Liver (tissue), 3 donors: ENCODE data around the gene POMT2.
"Not testable (repeated sequence)": the region's sequence is repeated elsewhere in the genome, so short reads cannot be mapped to it uniquely, and the experiment has no call there.

Source experiments
- CTCF ChIP-seq: fragments of 150-350 bp; IDR thresholded peaks from 2 replicates; pipeline ENCODE4 v1.5.1; 2017; ENCODE audit warnings: improper control_type of control experiment, low read depth, low read length; ENCODE audit not compliant: missing input control
- EGR1 ChIP-seq, 2 donors: IDR thresholded peaks; 2 replicates each; pipeline ENCODE4 v1.6.1; 2016 to 2018; ENCODE audit warnings: antibody characterized with exemption in 2 of 2, low read depth in 2 of 2
- FOXA1 ChIP-seq: IDR thresholded peaks from 2 replicates; pipeline ENCODE4 v1.6.1; 2016; ENCODE audit warnings: antibody characterized with exemption
- JUND ChIP-seq, 2 donors: IDR thresholded peaks; 2 replicates each; pipeline ENCODE4 v1.6.1; 2016; ENCODE audit warnings: antibody characterized with exemption in 2 of 2
- MAX ChIP-seq: IDR thresholded peaks from 2 replicates; pipeline ENCODE4 v1.6.1; 2016; ENCODE audit warnings: antibody characterized with exemption
- RAD21 ChIP-seq, 2 donors: IDR thresholded peaks; 2 replicates each; pipeline ENCODE4 v1.6.1; 2016; ENCODE audit warnings: antibody characterized with exemption in 2 of 2, mild to moderate bottlenecking in 2 of 2
- REST ChIP-seq: IDR thresholded peaks from 2 replicates; pipeline ENCODE4 v1.6.1; 2016; ENCODE audit warnings: antibody characterized with exemption, mild to moderate bottlenecking
- SP1 ChIP-seq: IDR thresholded peaks from 2 replicates; pipeline ENCODE4 v1.6.1; 2018; ENCODE audit warnings: antibody characterized with exemption, mild to moderate bottlenecking
- ZBTB33 ChIP-seq: IDR thresholded peaks from 2 replicates; pipeline ENCODE4 v1.6.1; 2016; ENCODE audit warnings: antibody characterized with exemption
- TF ChIP-seq, protein P1 (sequence below): IDR thresholded peaks from 2 replicates; pipeline ENCODE4 v1.6.1; 2016; ENCODE audit warnings: antibody characterized with exemption
- donor health status: healthy.
- donor health status: healthy.

- TF ChIP-seq EGR1 (IDR thresholded peaks at IDR 0.05; ENCODE audit: low read depth in 2 of 2); CTCF; JUND (IDR thresholded peaks at IDR 0.05); MAX; FOXA1; RAD21 (IDR thresholded peaks at IDR 0.05); REST; ZBTB33; SP1: not testable (repeated sequence)
- TF ChIP-seq, protein P1, sequence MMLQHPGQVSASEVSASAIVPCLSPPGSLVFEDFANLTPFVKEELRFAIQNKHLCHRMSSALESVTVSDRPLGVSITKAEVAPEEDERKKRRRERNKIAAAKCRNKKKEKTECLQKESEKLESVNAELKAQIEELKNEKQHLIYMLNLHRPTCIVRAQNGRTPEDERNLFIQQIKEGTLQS, result not testable (repeated sequence)
Measured at GRCh38 chr14:77318756-77319155, 1.9 kb downstream of the POMT2 start.
